GM21717 (cell line): ENCODE results near the gene PIP5K1C.

Experiments used
- ATAC-seq: cut with Tn5 transposase; IDR thresholded peaks from one replicate; pipeline ENCODE4 v1.9.1; 2021; ENCODE audit warnings: mild to moderate bottlenecking, moderate library complexity; ENCODE audit not compliant: unreplicated experiment

PIP5K1C gene

DNA sequence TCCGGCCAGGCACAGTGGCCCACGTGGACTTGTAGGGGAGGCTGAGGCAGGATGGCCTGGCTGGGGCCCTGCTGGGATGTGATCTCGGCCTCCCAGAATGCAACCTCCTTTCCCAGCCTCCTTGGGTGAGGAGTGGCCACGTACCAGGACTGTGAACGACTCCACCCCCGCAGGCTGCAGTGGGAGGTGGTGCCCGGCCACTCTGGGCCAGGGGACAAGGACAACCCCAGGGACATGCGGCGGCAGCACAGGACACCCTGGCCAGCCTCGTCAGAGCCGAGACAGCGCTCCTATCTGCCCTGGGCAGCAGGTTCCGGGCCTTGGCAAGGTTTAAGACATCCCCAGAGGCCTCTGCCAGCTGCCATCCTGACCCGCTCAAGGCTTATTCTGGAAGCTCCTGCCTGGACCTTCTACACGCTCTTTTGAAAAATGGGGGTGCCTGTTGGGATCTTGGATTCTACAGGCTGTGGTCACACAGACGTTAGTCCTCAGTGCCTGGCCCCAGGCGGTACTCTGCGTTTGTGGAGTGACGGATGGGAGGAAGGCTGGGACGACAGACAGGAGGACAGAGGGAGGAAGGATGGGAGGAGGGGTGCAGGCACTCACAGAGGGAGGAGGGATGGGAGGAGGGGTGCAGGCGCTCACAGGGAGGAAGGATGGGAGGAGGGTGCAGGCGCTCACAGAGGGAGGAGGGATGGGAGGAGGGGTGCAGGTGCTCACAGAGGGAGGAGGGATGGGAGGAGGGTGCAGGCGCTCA is 53.8 kb downstream of the PIP5K1C start:
- no peak for ATAC-seq

DNA sequence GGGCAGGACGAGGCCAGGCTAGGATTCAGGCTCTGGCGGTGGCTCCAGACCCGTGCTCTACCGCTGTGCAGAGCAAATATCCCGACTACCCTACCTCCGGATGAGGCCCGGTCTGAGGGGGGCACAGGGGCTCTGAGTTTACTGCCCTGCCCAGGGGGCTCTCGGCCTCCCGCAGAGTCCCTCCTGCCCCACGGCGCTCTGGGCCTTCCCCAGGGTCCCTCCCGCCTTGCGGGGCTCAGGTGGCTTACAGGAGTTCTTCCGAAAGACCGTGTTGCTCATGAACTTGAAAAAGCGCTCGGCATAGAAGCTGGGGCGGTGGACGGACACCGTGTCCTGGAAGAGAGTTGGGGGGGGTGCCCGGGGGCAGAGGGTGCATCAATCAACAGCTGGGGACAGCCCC is 54.5 kb downstream of the PIP5K1C start:
- no peak for ATAC-seq

DNA sequence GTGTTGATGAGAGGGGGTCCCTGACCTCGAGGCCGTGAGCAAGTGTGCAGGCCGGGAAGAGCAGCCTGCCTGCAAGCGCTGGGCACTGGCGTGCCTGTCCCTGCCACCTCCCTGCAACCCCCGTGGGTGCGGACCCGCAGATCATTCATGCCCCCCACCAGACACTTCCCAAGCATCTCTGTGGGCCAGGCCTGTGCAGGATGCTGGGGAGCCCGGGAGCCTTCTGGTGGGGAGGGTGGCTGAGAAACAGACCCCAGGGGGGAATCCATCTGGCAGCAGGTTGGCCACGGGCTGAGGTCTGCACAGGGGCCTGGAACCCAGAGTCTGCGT is 55.2 kb downstream of the PIP5K1C start:
- ATAC-seq = no peak

DNA sequence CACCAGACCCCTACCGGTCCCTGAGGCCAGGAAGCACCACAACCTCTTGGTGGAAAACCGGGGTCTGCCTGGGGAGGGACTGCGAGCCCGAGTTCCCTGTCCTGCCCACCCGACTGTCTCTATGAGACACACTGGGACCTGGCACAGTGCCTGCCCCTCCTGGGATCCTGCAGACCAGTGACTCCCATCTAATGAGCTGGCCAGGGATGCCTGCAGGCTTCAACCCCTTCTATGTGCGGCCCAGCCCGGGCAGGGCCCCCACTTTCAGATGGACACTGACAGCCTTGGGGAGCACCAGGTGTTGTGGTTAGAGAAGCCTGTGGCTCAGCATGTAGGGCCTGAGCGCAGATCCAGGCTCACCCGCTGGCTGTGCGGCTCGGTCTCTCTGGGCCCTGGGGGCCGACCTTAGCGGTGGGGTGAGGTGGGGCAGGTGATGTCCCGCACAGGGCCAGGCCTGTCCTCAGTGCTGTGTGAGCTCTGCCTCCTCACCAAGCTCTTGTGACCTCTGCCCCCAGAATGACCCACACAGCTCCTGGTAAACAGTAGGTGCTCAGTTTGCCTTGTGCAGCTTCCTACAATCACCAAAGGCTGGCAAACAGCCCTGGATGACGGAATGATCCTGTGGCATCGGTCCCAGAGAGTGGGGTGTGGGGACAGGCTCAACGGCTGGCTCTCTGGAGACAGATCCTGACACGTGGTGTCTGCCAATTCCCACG is 55.8 kb downstream of the PIP5K1C start:
- ATAC-seq = no peak

DNA sequence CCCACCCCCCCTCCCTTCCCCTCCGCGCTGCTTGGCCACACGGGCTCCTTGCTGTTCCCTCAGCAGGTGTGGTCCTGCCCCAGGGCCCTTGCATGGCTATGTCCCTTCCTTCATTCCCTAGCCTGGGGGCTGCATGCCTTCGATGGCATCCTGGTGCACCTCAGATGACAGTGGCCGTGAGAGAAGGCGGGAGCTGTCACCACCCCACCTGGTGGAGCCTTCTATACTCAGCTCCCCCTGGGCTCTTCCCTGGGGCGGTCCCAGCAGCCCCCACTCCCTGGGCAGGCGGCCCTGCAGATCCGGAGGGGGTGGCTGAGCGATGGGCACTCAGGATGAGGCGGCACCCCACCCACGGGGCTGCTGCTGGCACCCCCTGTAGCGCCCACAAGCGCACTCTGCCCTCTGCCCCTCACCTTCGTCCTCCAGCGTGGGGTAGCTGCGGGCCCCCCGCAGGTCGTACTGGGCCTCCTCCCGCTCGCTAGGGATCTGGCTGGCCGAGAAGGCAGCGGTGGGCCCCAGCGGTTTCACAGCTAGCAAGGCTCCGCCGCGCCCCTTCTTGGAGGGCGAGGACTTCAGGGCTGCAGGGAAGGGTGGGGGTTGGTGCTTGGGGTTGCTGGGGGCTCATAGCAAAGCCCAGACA is 56.5 kb downstream of the PIP5K1C start:
- ATAC-seq = no peak

DNA sequence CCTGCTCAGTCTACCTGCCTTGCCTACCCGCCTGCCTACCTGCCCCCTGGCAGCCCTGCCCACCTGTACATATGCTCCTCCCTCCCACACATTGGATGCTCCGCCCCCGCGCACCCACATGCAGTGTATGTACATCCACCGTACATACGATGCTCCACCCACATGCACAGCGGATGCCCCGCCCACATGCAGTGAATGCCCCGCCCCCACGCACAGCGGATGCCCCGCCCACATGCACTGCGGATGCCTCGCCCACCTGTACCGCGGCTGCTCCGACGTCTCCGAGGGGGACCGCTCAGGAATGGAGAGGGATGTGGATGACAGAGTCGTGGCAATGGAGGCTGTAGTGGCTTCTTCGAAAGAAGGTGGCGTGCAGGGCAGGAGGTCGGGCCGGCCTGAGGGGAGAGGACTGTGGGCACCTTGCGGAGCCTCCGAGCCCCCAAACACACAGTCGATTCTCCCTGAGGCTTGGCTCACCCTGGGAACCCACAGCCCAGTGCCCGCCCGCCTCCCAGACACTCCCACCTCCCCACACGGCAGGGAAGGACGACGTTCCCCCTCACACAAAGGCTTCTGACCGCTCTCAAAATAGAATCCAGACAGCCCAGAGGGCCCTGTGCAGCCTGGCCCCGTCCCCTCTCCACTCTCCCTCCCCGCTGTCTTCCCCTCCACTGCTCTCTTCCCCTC is 57.1 kb downstream of the PIP5K1C start:
- ATAC-seq = no peak

DNA sequence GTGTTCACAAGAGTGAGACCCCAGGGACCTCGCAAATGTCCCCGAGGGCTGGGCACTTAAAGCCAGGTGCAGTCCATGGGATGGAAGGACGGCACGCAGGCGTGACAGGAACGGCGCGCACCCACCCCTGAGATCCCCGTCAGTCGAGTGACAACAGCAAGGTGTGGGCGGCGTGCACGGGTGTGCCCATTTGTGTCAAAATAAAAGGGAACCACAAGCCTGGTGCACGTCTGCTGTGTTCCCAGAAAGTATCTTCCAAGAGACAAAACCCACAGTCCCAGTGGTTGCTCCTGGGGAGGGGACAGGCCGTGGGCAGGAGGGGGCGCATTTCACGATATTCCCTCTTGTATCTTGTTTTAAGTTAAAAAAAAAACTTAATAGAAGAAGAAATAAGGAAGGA is 58.0 kb downstream of the PIP5K1C start:
- ATAC-seq = no peak

DNA sequence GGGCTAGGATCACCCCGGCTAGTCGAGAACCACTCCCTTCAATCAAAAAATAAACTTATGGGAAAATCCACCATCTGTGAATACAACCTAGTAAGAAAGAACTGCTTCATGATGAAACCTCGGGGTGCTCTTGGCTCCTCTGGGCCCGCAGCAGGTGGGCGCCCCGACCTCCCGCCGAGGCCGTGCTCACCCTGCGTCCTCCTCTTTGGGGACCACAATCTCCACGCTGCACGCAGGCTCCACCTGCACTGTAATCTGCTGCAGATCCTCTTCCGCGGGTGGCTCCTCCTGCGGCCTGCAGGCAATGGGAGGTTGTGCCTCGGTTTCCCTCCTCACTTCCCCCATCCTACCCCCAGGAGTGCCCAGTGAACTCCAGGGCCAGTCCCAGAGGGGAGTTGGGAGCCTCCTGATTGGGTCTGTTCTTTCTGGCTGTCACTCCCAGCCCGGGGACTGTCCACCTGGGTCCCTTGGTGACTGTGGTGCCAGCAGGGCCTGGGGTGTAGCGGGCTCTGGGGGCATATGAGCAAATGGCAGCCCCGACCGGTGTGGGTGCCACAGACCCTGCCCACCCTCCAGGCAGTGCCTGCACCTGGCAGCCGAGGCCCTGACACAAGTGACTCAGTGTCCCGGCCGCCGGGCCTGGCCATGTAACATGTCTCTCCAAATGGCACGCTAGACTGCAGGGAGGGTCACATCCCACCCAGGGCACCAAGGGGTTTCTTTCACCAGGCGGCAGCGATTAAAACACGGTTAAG is 58.6 kb downstream of the PIP5K1C start:
- ATAC-seq = no peak

DNA sequence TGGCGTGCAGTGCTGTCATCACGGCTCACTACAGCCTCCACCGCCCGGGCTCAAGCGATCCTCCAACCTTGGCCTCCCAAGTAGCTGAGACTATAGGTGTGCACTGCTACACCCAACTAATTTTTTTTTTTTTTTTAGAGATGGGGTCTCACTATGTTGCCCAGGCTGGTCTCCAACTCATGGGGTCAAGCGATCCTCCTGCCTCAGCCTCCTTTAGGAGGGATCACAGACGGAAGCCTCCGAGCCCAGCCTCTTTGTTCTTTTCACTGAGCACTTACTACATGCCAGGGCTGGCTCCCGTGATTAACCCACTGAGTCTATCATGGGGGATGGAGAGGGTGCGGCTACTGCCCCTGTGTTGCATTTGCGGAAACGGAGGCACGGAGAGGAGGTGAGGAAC is 60.8 kb downstream of the PIP5K1C start:
- ATAC-seq = no peak

DNA sequence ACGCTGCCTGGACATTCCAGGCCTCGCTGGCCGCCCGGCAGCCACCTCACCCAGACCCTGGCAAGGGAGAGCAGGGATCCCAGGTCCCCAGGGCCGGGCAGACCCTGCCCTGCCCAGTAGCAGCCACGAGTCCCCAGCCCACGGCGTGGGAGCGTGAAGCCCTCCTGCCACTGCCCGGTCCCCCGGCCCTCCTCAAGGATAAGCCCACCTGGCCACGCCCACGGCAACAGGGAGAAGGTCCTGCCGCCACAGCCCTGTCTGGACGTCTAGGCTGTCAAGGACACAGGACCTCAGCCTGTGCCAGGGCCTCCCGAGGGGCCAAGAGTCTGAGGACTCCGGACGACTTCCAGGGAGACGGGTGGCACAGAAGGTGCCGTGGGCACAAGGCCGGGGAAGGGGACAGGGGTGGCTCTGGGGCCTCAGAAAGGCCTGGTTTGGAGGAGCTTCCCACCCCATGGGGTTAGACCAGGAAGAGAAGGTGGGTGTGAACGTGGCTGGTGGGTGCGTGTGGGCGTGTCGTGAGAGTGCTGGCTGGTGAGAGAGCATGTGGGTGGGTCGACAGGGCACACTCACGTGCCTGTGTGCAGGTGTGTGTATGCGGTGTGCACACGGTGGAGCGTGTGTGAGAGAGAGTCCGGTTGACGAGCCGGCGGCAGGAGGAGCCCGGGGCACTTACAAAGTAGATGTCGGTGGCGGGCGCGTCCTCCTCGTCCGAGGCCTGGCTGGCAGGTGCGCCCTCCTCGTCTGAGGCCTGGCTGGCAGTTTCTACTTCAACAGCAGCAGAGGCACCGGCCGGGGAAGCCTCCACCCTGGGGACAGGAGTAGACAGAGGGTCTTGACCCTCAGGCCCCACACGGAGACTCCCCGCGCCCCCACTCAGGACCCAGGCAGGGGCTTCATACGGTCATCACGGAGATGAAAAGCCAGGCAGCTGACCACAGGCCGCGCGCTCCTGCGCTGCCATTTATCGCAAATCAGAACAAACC is 61.8 kb downstream of the PIP5K1C start:
- ATAC-seq = no peak

DNA sequence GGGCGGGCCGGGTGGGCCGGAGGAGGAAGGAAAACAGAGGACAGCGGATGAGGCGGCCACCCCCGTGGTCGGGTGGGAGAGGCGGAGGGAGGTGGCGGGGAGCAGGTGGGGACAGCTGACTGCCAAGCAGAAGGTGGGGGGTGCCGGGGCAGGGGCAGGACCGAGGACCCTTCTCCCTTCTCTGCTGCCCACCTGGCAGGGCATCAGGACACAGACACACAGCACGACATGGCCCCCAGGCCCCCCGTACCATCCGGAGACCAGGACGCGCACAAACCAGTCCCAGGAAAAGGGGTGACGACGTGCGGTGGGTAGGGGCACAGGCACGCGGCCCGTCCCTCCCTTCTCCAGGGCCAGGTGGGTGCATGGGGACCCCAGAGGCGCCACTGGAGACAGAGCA is 62.6 kb downstream of the PIP5K1C start:
- ATAC-seq = no peak

DNA sequence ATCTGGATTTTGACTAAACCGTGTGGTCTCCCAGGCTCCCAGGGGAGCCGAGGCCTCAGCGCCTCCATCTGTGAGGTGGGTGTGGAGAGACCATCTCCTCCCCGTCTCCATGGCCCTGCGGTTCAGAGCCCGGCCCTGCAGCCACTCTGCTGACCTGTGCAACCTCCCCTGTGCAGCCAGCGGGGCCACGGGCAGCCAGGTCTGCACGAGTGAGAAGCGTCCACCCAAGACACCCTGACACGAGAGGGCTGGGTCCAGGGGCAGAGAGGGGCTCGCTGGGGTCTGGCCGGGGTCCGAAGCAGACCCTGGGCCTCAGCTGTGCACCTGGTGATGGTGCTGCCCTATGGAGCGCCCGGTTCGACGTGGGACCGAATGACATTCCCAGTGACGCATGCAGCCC is 63.3 kb downstream of the PIP5K1C start:
- no peak for ATAC-seq

DNA sequence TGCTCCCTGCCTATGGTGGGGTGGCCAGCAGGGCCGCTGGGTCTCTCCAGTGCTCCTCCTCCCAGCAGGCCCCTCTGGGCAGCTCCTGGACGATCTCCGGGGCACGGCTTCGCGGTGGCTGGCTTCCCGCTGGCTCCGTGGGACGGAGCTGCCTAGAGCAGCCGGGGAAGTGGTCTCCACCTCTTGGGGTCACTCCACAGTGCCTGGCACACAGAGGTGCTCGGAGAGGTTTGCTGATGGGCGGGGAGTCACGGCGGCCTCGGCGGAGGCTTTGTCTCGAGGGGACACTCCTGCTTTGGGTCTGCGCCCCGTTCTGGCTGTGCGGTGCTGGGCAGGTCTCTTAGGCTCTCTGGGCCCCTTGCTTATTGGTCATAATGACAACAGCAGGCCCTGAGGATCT is 63.8 kb downstream of the PIP5K1C start:
- no peak for ATAC-seq

DNA sequence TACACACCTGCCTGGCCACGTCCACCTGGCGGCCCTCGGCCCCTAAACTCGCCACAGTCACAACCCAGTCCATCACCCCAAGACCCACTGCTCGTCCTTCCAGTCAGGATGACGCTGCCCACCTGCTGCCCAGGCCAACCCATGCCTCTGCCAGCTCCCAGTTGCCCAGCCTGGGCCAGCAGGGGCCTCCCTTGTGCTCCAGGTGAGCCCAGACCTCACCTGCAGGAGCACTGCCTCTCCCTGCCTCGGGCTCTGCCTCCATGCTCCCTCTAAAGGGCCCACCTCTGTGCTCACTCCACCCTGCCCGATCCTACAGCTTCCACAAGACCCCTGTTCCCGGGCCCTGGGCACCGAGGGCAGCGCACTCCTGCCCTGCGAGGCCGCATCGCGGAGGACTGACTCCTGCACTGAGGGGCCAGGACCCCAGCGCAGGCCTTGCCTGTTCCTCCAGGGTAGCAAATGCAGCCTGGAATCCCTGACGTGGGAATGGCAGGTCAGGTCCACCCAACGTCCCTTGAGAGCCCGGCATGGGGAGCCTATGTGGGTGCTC is 65.7 kb downstream of the PIP5K1C start:
- no peak for ATAC-seq

DNA sequence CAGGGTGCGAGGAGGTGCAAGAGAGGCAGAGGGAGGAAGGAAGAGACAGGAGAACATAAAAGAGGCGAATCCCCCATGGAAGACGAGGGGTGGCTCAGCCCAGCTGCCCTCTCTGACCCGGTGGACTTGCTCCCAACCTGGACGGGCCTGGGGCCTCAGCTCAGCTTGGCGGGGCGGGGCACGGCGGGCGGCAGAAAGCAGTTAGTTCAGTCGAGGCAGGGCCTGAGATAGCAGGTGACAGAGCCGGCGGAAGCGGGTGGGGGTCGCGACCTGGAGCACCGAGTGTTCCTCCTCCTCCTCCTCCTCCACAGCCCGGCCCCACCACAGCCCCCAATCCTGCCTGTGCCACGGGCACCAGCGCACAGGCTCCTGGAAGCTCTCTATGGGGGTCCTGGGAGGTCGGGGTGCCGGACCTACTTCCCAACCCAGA is 66.7 kb downstream of the PIP5K1C start:
- ATAC-seq = no peak

DNA sequence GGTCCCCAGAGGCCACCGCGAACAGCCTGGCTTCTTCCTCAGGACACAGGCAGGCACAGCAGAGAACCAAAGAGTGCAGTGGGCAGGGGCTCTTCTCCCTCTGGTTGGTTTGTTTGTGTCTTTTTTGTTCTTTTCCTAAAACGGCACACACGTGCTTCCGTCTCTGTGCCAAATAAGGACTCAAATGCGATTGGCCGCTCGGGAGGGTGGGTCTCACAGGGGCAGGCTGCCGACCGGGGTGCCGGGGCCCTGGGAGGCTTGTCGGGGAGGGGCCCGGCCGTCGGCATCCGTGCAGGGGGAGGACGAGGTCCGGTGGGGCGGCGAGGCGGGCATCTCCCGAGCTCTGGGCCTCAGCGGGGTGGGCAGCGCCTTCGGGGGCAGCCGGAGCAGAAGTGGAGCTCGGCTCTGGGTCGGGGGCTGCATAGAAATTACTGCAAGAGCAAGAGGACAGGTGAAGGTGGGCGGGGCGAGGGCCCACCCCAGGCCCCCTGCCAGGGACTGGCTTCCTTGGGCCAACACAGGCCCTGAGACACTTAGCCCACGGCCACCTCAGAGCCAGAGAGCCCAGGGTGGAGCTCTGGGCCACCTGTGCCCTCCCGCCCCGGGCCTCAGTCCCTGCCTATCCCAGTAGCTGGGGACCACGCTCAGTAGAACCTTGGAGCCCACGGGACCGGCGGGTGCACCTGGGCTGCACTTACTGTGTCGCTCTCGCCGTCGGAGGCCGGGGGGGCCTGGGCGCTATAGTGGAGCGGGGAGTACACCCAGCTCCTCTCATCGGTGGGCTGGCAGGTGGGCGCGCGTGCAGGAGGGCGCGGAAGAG is 67.3 kb downstream of the PIP5K1C start:
- ATAC-seq = no peak

DNA sequence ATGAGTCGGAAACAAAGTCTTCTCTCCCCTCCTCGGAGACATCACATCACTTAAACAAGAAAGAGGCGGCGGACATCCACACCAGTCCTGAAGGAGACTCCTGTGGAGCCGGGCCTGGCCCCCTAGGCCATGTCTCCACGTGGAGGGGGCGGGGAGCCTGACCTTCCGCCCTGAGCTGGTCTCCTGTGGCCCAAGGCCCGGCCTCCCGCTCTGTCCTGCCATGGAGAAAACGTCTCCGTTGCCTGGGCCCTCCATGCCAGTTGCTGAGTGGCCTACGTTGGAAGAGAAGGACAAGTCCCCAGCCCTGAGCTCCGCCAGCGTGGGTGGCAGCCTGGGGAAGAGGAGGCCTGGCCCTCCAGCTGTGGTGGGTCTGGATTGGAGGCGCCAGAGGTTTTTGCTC is 68.2 kb downstream of the PIP5K1C start:
- no peak for ATAC-seq

DNA sequence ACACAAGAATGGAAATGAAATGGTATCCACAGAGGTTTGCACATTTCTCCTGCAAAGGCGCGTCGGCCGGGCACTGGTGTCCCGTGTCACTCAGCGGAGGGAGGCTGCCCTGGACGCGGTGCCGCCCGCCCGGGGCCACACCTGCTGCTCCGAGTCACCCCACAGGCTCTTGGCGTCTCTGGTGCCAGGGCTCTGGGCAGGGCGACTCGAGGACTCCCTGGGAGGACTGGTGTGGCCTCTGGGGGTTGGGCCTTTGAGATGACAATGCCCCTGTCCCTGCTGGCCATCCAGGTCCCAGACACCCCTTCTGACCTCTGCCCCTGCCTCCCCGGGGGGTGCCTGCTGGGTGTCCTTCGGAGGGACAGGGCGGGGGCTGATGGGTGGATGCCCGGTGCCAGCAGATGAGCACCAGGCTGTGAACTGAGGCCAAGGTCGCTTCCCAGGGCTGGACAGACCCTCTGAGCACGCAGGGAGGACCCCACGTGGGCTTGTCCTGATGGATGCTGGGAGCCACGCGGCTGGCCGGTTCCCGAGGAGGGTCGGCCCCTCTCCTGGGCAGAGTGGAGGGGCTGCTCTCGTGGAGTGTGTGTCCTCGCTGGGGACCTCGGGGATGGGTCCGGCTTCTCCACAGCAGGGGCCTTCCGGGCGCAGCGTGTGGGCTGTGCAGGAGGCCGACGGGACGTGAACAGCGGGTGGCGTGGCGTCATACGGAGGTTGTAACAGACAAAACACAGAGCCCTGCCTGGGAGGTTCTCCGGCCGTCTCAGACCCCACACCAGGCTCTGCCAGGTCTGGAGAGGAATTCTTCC is 69.0 kb downstream of the PIP5K1C start:
- ATAC-seq = no peak
